ENCODE data around the gene COLEC11. TPM values are rescaled to one million over a fixed set of nuclear protein-coding genes. Genes with fewer than 3 reads are reported as not detected.

The COLEC11 gene
- total RNA-seq, 1 experiment from 2014 or later, result 0.39 TPM

- Histone ChIP-seq H3K23ac (ENCODE audit: insufficient read length, low read depth, low read length) (no peak overlapping the region), H2BK20ac (ENCODE audit: low read depth, low read length, poor library complexity, severe bottlenecking) (no peak overlapping the region), H3K4ac (ENCODE audit: low read depth, low read length) (no peak overlapping the region), H4K20me1 (ENCODE audit: control insufficient read depth, insufficient read depth, insufficient read length) (no peaks in the 10 kb centered on the region), H3K9me3 (ENCODE audit: control insufficient read depth, low read depth, low read length) (no peaks in the 10 kb centered on the region), H3K79me1 (ENCODE audit: insufficient read depth, low read depth, low read length, poor library complexity, severe bottlenecking) (no peaks in the 10 kb centered on the region), H2BK5ac (ENCODE audit: insufficient read length, low read length) (no peak overlapping the region), H3K27me3 (ENCODE audit: insufficient read depth, low read length) (no peaks in the 10 kb centered on the region), H2BK12ac (ENCODE audit: insufficient read length, low read depth, low read length) (no peak overlapping the region), H4K91ac (ENCODE audit: insufficient read length, low read depth, low read length) (no peak overlapping the region), H2BK15ac (ENCODE audit: low read depth, low read length) (no peak overlapping the region), H3K4me2 (ENCODE audit: insufficient read depth, insufficient read length, low read length) (no peak overlapping the region), H3K56ac (ENCODE audit: insufficient read length, low read depth, low read length) (no peak overlapping the region), H3K18ac (ENCODE audit: insufficient read length, low read depth, low read length) (no peak overlapping the region), H2AFZ (ENCODE audit: low read length) (no peak overlapping the region), H3K23me2 (ENCODE audit: insufficient read length, low read depth, low read length, poor library complexity, severe bottlenecking) (no peaks in the 10 kb centered on the region), H4K5ac (ENCODE audit: insufficient read length, low read depth, low read length) (no peak overlapping the region), H2AK5ac (ENCODE audit: insufficient read length, low read length) (no peak overlapping the region), H3T11ph (ENCODE audit: low read length) (no peak overlapping the region), H3K14ac (ENCODE audit: insufficient read depth, low read length) (no peak overlapping the region), H3K4me1 (ENCODE audit: insufficient read depth, low read length) (no peaks in the 10 kb centered on the region), H3K27ac (ENCODE audit: insufficient read length, low read depth, low read length) (no peak overlapping the region), H3K79me2 (ENCODE audit: insufficient read depth, low read length) (no peaks in the 10 kb centered on the region), H4K8ac (replicated peaks; ENCODE audit: insufficient read length, low read depth, low read length) (no peak overlapping the region), H3K9ac (ENCODE audit: extremely low read depth, insufficient read length, low read length) (no peak overlapping the region), H2BK120ac (ENCODE audit: low read depth, low read length, poor library complexity, severe bottlenecking) (no peak overlapping the region)
- no peak for DNase-seq
- peaks cover 3% of the 10 kb centered on the region for H3K27me3 Mint-ChIP-seq (ENCODE audit: low read depth)
- TF ChIP-seq, protein P1, sequence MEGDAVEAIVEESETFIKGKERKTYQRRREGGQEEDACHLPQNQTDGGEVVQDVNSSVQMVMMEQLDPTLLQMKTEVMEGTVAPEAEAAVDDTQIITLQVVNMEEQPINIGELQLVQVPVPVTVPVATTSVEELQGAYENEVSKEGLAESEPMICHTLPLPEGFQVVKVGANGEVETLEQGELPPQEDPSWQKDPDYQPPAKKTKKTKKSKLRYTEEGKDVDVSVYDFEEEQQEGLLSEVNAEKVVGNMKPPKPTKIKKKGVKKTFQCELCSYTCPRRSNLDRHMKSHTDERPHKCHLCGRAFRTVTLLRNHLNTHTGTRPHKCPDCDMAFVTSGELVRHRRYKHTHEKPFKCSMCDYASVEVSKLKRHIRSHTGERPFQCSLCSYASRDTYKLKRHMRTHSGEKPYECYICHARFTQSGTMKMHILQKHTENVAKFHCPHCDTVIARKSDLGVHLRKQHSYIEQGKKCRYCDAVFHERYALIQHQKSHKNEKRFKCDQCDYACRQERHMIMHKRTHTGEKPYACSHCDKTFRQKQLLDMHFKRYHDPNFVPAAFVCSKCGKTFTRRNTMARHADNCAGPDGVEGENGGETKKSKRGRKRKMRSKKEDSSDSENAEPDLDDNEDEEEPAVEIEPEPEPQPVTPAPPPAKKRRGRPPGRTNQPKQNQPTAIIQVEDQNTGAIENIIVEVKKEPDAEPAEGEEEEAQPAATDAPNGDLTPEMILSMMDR (conservative IDR thresholded peaks at IDR 0.05), result no peak
- H3K9me3 Mint-ChIP-seq, result peaks cover 28 to 31% of the 10 kb centered on the region in 2 experiments
- peaks cover 0 to 14% (median 6%) of the 10 kb centered on the region in 3 experiments; a peak in 3 of 7 replicates for H3K36me3 Mint-ChIP-seq (ENCODE audit: insufficient read depth in 1 of 3, low read depth in 3 of 3)
- no peak overlapping the region for H3K4me3 Mint-ChIP-seq
- H3K4me1 Mint-ChIP-seq, result peaks cover 3 to 7% of the 10 kb centered on the region in 2 experiments; a peak in 2 of 4 replicates
- H3K27ac Mint-ChIP-seq, result no peak overlapping the region
- WGBS (ENCODE audit: extremely low coverage, insufficient read length, low lambda C conversion rate), result no CpG with 5 or more reads among the region's 5 CpGs
These were observed 25.9 kb downstream of the COLEC11 start for GRCh38 chr2:3620834-3621233.

Measured in H9 (cell line).